ENCODE data around the gene IFNG-AS1.

The IFNG-AS1 gene

GRCh38 chr12:67986632-67987031, 2.6 kb upstream of the IFNG-AS1 start:
- H3K4me1 ChIP-seq, result peaks cover 22 to 42% (median 37%) of the 10 kb centered on the region in 10 experiments
- no peak overlapping the region for H3K4me3 ChIP-seq
- H3K27me3 ChIP-seq, result no peaks in the 10 kb centered on the region
- no peak overlapping the region for H3K9ac ChIP-seq
- no peak overlapping the region for H3K4me2 ChIP-seq
- H3K27ac ChIP-seq, result no peak overlapping the region
- peaks cover 0 to 35% (median 24%) of the 10 kb centered on the region in 11 experiments; a peak in 19 of 22 replicates for H3K9me3 ChIP-seq (replicated peaks in 1 of 11)
- no peak for TF ChIP-seq Cebpa-rat (IDR thresholded peaks at IDR 0.05)
- no peaks in the 10 kb centered on the region for H4K20me1 ChIP-seq
- H3K36me3 ChIP-seq, result no peaks in the 10 kb centered on the region

GRCh38 chr12:67988601-67989021, 636 bp upstream of the IFNG-AS1 start:
- no peak overlapping the region for H3K4me3 ChIP-seq
- H3K27ac ChIP-seq, result peak overlapping the region in 4 of 11 experiments; percentile 9 to 59 (median 43); a peak in 5 of 22 replicates
- no peaks in the 10 kb centered on the region; a peak in 1 of 22 replicates for H3K36me3 ChIP-seq
- peak overlapping the region in 9 of 11 experiments; percentile 61 to 87 (median 76); a peak in 18 of 22 replicates for H3K4me2 ChIP-seq
- no peaks in the 10 kb centered on the region for H3K27me3 ChIP-seq
- H3K4me1 ChIP-seq, result peaks cover 22 to 42% (median 37%) of the 10 kb centered on the region in 10 experiments
- H3K9ac ChIP-seq, result no peak overlapping the region
- H4K20me1 ChIP-seq, result no peaks in the 10 kb centered on the region
- no peak for TF ChIP-seq Cebpa-rat (IDR thresholded peaks at IDR 0.05)
- peaks cover 0 to 39% (median 28%) of the 10 kb centered on the region in 11 experiments; a peak in 19 of 22 replicates for H3K9me3 ChIP-seq (replicated peaks in 1 of 11)

- Histone ChIP-seq H4K20me1 (no peaks in the 10 kb centered on the region), H3K27ac (peak overlapping the region in 1 of 11 experiments; percentile 1; a peak in 1 of 22 replicates), H3K9me3 (replicated peaks in 1 of 11) (peaks cover 0 to 27% (median 17%) of the 10 kb centered on the region in 11 experiments; a peak in 17 of 22 replicates), H3K4me3 (no peak overlapping the region), H3K36me3 (no peaks in the 10 kb centered on the region; a peak in 1 of 22 replicates), H3K4me1 (peaks cover 22 to 42% (median 37%) of the 10 kb centered on the region in 10 experiments), H3K27me3 (no peaks in the 10 kb centered on the region), H3K4me2 (peak overlapping the region in 10 of 11 experiments; percentile 17 to 87 (median 73); a peak in 18 of 22 replicates), H3K9ac (no peak overlapping the region)
- no peak for TF ChIP-seq Cebpa-rat (IDR thresholded peaks at IDR 0.05)
Measured at GRCh38 chr12:67991158-67991557, 1.9 kb downstream of the IFNG-AS1 start.

GRCh38 chr12:67993143-67993542, 3.9 kb downstream of the IFNG-AS1 start:
- H3K27me3 ChIP-seq, result no peaks in the 10 kb centered on the region
- no peak overlapping the region for H3K4me3 ChIP-seq
- TF ChIP-seq Cebpa-rat (IDR thresholded peaks at IDR 0.05), result no peak
- no peak overlapping the region for H3K4me2 ChIP-seq
- peaks cover 0 to 17% (median 0%) of the 10 kb centered on the region in 11 experiments; a peak in 3 of 22 replicates for H3K9me3 ChIP-seq (replicated peaks in 1 of 11)
- H4K20me1 ChIP-seq, result no peaks in the 10 kb centered on the region
- H3K36me3 ChIP-seq, result no peaks in the 10 kb centered on the region; a peak in 1 of 22 replicates
- no peak overlapping the region for H3K27ac ChIP-seq
- H3K4me1 ChIP-seq, result peaks cover 22 to 35% (median 34%) of the 10 kb centered on the region in 10 experiments
- H3K9ac ChIP-seq, result no peak overlapping the region

- no peaks in the 10 kb centered on the region for H3K27me3 ChIP-seq
- H3K9me3 ChIP-seq (replicated peaks in 1 of 11), result peaks cover 0 to 17% (median 0%) of the 10 kb centered on the region in 11 experiments; a peak in 2 of 22 replicates
- no peak overlapping the region for H3K27ac ChIP-seq
- H4K20me1 ChIP-seq, result no peaks in the 10 kb centered on the region
- no peak overlapping the region for H3K4me2 ChIP-seq
- no peak for TF ChIP-seq Cebpa-rat (IDR thresholded peaks at IDR 0.05)
- peaks cover 19 to 26% (median 25%) of the 10 kb centered on the region in 10 experiments for H3K4me1 ChIP-seq
- no peak overlapping the region for H3K4me3 ChIP-seq
- H3K36me3 ChIP-seq, result no peaks in the 10 kb centered on the region; a peak in 1 of 22 replicates
- H3K9ac ChIP-seq, result no peak overlapping the region
Measured at GRCh38 chr12:67994046-67994445, 4.8 kb downstream of the IFNG-AS1 start.

GRCh38 chr12:67996347-67996746, 7.1 kb downstream of the IFNG-AS1 start:
- H3K9me3 ChIP-seq (replicated peaks in 1 of 11), result peaks cover 0 to 17% (median 0%) of the 10 kb centered on the region in 11 experiments; a peak in 2 of 22 replicates
- peaks cover under 1 to 6% (median 2%) of the 10 kb centered on the region in 10 experiments; a peak in 15 of 20 replicates for H3K4me1 ChIP-seq
- H3K36me3 ChIP-seq, result no peaks in the 10 kb centered on the region; a peak in 1 of 22 replicates
- H3K27ac ChIP-seq, result no peak overlapping the region
- no peak overlapping the region for H3K9ac ChIP-seq
- no peak for TF ChIP-seq Cebpa-rat (IDR thresholded peaks at IDR 0.05)
- no peaks in the 10 kb centered on the region for H3K27me3 ChIP-seq
- H3K4me3 ChIP-seq, result no peak overlapping the region
- no peaks in the 10 kb centered on the region for H4K20me1 ChIP-seq
- no peak overlapping the region for H3K4me2 ChIP-seq

- TF ChIP-seq Cebpa-rat (IDR thresholded peaks at IDR 0.05), result no peak
- Histone ChIP-seq H4K20me1 (no peaks in the 10 kb centered on the region), H3K4me3 (no peak overlapping the region), H3K4me2 (no peak overlapping the region), H3K9ac (no peak overlapping the region), H3K27me3 (no peaks in the 10 kb centered on the region), H3K27ac (no peak overlapping the region), H3K36me3 (no peaks in the 10 kb centered on the region), H3K9me3 (replicated peaks in 1 of 11) (peaks cover 0 to 7% (median 0%) of the 10 kb centered on the region in 11 experiments; a peak in 3 of 22 replicates), H3K4me1 (0 out of 20 replicates have a peak, but pooled peaks cover 0 to 6% (median 0%) of the 10 kb centered on the region in 10 experiments)
Measured at GRCh38 chr12:67998379-67998778, 9.1 kb downstream of the IFNG-AS1 start.

- Histone ChIP-seq H3K4me3 (no peak overlapping the region), H3K9me3 (replicated peaks in 1 of 11) (peaks cover 4 to 11% (median 5%) of the 10 kb centered on the region in 11 experiments; a peak in 17 of 22 replicates)
Measured at GRCh38 chr12:67999244-67999643, 10.0 kb downstream of the IFNG-AS1 start.

GRCh38 chr12:68001486-68002466, 12.5 kb downstream of the IFNG-AS1 start:
- no peak for TF ChIP-seq Cebpa-rat (IDR thresholded peaks at IDR 0.05)
- Histone ChIP-seq H3K4me3 (no peak overlapping the region), H3K9ac (no peak overlapping the region), H3K27me3 (no peaks in the 10 kb centered on the region), H3K9me3 (replicated peaks in 1 of 11) (peaks cover 8 to 21% (median 10%) of the 10 kb centered on the region in 11 experiments; a peak in 17 of 22 replicates), H4K20me1 (no peaks in the 10 kb centered on the region), H3K4me1 (peaks cover 0 to 14% (median 2%) of the 10 kb centered on the region in 10 experiments; a peak in 6 of 20 replicates), H3K4me2 (no peak overlapping the region), H3K36me3 (no peaks in the 10 kb centered on the region), H3K27ac (no peak overlapping the region)

More at GRCh38 chr12:67999244-67999643, 10.0 kb downstream of the IFNG-AS1 start:
- no peaks in the 10 kb centered on the region for H4K20me1 ChIP-seq
- H3K27me3 ChIP-seq, result no peaks in the 10 kb centered on the region
- H3K4me1 ChIP-seq, result 0 out of 20 replicates have a peak, but pooled peaks cover 0 to 6% (median 0%) of the 10 kb centered on the region in 10 experiments
- H3K9ac ChIP-seq, result no peak overlapping the region
- H3K4me2 ChIP-seq, result no peak overlapping the region
- TF ChIP-seq Cebpa-rat (IDR thresholded peaks at IDR 0.05), result no peak
- no peaks in the 10 kb centered on the region for H3K36me3 ChIP-seq
- no peak overlapping the region for H3K27ac ChIP-seq

Measured in BLaER1 treated with 17β-estradiol and CSF1 and Interleukin-3, amounts not matched to agents 10 nM and 100 nM (cell line).